ENCODE results near the gene COQ10A. TPM values are rescaled to one million over a fixed set of nuclear protein-coding genes. Genes with fewer than 3 reads are reported as not detected.
"Not testable (repeated sequence)": the region's sequence is repeated elsewhere in the genome, so short reads cannot be mapped to it uniquely, and the experiment has no call there.

Gene COQ10A
- total RNA-seq, 1 donor from 2014 or later, result 7.3 TPM

GRCh38 chr12:56274299-56274698 lies 7.6 kb downstream of the COQ10A start:
- no peak for DNase-seq (ENCODE audit: low read depth, low spot score)

GRCh38 chr12:56278905-56279304 lies 12.2 kb downstream of the COQ10A start:
- no peak for DNase-seq (ENCODE audit: low read depth, low spot score)

GRCh38 chr12:56280849-56281248 lies 14.1 kb downstream of the COQ10A start:
- DNase-seq (ENCODE audit: low read depth, low spot score), result no peak

GRCh38 chr12:56282030-56282429 lies 15.3 kb downstream of the COQ10A start:
- DNase-seq (ENCODE audit: low read depth, low spot score), result no peak

- no peak for DNase-seq (ENCODE audit: low read depth, low spot score)
Observed at GRCh38 chr12:56282579-56282978, 15.8 kb downstream of the COQ10A start.

GRCh38 chr12:56284263-56284662 lies 17.5 kb downstream of the COQ10A start:
- DNase-seq (ENCODE audit: low read depth, low spot score), result not testable (repeated sequence)

GRCh38 chr12:56286044-56286830 lies 19.5 kb downstream of the COQ10A start:
- no peak for DNase-seq (ENCODE audit: low read depth, low spot score)

- DNase-seq (ENCODE audit: low read depth, low spot score), result no peak
Observed at GRCh38 chr12:56288705-56289387, 22.1 kb downstream of the COQ10A start.

- DNase-seq (ENCODE audit: low read depth, low spot score), result no peak
Observed at GRCh38 chr12:56293795-56294194, 27.1 kb downstream of the COQ10A start.

- DNase-seq (ENCODE audit: low read depth, low spot score), result no peak
Observed at GRCh38 chr12:56296295-56296694, 29.6 kb downstream of the COQ10A start.

- DNase-seq (ENCODE audit: low read depth, low spot score), result no peak
Observed at GRCh38 chr12:56297400-56297799, 30.7 kb downstream of the COQ10A start.

GRCh38 chr12:56298828-56299227 lies 32.1 kb downstream of the COQ10A start:
- no peak for DNase-seq (ENCODE audit: low read depth, low spot score)

- DNase-seq (ENCODE audit: low read depth, low spot score), result no peak
Observed at GRCh38 chr12:56299308-56299852, 32.6 kb downstream of the COQ10A start.

GRCh38 chr12:56299853-56300643 lies 33.3 kb downstream of the COQ10A start, which contains the start of gene CS:
TSS of gene CS (minus strand) at chr12:56300330. CDS start at chr12:56300201, 129 bp downstream.
- peak; percentile 88 for DNase-seq (ENCODE audit: low read depth, low spot score)

- no peak for DNase-seq (ENCODE audit: low read depth, low spot score)
Observed at GRCh38 chr12:56300644-56301464, 34.1 kb downstream of the COQ10A start.

GRCh38 chr12:56304276-56304675 lies 37.5 kb downstream of the COQ10A start:
- no peak for DNase-seq (ENCODE audit: low read depth, low spot score)

- no peak for DNase-seq (ENCODE audit: low read depth, low spot score)
Observed at GRCh38 chr12:56304872-56305590, 38.3 kb downstream of the COQ10A start.

- DNase-seq (ENCODE audit: low read depth, low spot score), result no peak
Observed at GRCh38 chr12:56307221-56307965, 40.7 kb downstream of the COQ10A start.

GRCh38 chr12:56308714-56309113 lies 42.0 kb downstream of the COQ10A start:
- no peak for DNase-seq (ENCODE audit: low read depth, low spot score)
